Psoas muscle (tissue), 8 donors: ENCODE measurements around the gene INSRR. TPM values are rescaled to one million over a fixed set of nuclear protein-coding genes. Genes with fewer than 3 reads are reported as not detected.

Experiments used
- ATAC-seq, 4 donors: fragments of 200-7000 bp; cut with Tn5 transposase; one replicate each; pipeline ENCODE4 v1.9.1; 2020; ENCODE audit warnings: moderate library complexity in 3 of 4, mild to moderate bottlenecking in 2 of 4
- DNase-seq, 2 donors: peaks; one replicate each; pipeline ENCODE4 v3.0.0-alpha.2; 2020
- H3K27ac ChIP-seq: fragments of 200-600 bp; one replicate; pipeline ENCODE4 v1.8.0; 2022
- H3K27me3 ChIP-seq, 3 donors: fragments of 200-600 bp in 1 of 3; one replicate each; pipeline versions ENCODE4 v1.6.1 to v1.8.0; 2013 to 2022; ENCODE audit warnings: low read length in 2 of 3, mild to moderate bottlenecking in 2 of 3, moderate library complexity in 1 of 3; ENCODE audit not compliant: insufficient read depth in 3 of 3
- H3K36me3 ChIP-seq, 2 donors: fragments of 200-600 bp in 1 of 2; one replicate each; pipeline versions ENCODE4 v1.6.1 to v1.8.0; 2013 to 2022; ENCODE audit warnings: low read depth in 1 of 2, mild to moderate bottlenecking in 1 of 2, moderate library complexity in 1 of 2; ENCODE audit not compliant: insufficient read depth in 1 of 2
- H3K4me1 ChIP-seq: fragments of 200-600 bp; one replicate; pipeline ENCODE4 v1.8.0; 2022
- H3K4me3 ChIP-seq: fragments of 200-600 bp; one replicate; pipeline ENCODE4 v1.8.0; 2022; ENCODE audit warnings: mild to moderate bottlenecking
- H3K9me3 ChIP-seq: fragments of 200-600 bp; one replicate; pipeline ENCODE4 v1.8.0; 2022
- WGBS, 3 donors: extraction: QIAGEN DNeasy Blood & Tissue Kit; methylation state at CpG; one replicate each; pipeline versions ENCODE4 v1.1.6 to v1.1.7; 2013; 5-methylcytosine and 5-hydroxymethylcytosine counted together
- intact Hi-C, 2 donors: fragments of 100-400 bp; cut with DNase I; formaldehyde crosslinking; loops; one replicate each; pipeline versions ENCODE4 v1.11.0 to v1.14.2; 2022
- polyA plus RNA-seq, 3 donors: library from polyadenylated mRNA; stranded (reverse); fragments of 200-250 nt; gene quantifications; one replicate each; pipeline ENCODE4 v1.2.3, GENCODE V29; 2013
- total RNA-seq, 4 donors: library from RNA; stranded (reverse); fragmentation: NEBNext Ultra II Directional in 2 of 4; extraction: Animal tissue kit (Norgen Biotek cat#: 25700) in 2 of 4; gene quantifications; one replicate each; pipeline versions ENCODE4 v1.2.1 to v1.2.4, GENCODE V29; 2021 to 2023
- TF ChIP-seq, protein P1 (sequence below): fragments of 200-600 bp; IDR thresholded peaks from one replicate; pipeline ENCODE4 v1.8.0; 2022; ENCODE audit warnings: antibody characterized with exemption
- donor health status: healthy with polysubstance abuse.
- donor health status: DM: no; HTN: no; CAD: no; lungs with moderate emphysema.
- donor health status: Bipolar disorder and iron deficiency.
- donor health status: healthy.
- donor health status: DM: yes; HTN: yes; CAD: no.
- donor health status: DM: no; HTN: no; CAD: no.
- donor health status: DM: no; HTN: no; CAD: no.
- donor health status: DM: yes; HTN: yes; CAD: no.

INSRR gene
- total and polyA plus RNA-seq, 7 donors = under 0.01 to 0.07 TPM; not detected in 5

GRCh38 chr1:156804026-156804425, 54.9 kb downstream of the INSRR start:
- intact Hi-C loops = loop anchor here in 1 of 2 donors (2.0 kb wide), 1 partner anchor 29 kb away; no protein-coding TSS in a partner anchor
- WGBS, 3 donors = 63 to 77% (median 75%) methylated on average over 3 of the region's 3 CpGs
- peaks cover 53% of the 10 kb centered on the region for H3K4me1 ChIP-seq
- DNase-seq (no peak), ATAC-seq (no peak)
- no peaks in the 10 kb centered on the region for H3K27me3 ChIP-seq
- TF ChIP-seq, protein P1, sequence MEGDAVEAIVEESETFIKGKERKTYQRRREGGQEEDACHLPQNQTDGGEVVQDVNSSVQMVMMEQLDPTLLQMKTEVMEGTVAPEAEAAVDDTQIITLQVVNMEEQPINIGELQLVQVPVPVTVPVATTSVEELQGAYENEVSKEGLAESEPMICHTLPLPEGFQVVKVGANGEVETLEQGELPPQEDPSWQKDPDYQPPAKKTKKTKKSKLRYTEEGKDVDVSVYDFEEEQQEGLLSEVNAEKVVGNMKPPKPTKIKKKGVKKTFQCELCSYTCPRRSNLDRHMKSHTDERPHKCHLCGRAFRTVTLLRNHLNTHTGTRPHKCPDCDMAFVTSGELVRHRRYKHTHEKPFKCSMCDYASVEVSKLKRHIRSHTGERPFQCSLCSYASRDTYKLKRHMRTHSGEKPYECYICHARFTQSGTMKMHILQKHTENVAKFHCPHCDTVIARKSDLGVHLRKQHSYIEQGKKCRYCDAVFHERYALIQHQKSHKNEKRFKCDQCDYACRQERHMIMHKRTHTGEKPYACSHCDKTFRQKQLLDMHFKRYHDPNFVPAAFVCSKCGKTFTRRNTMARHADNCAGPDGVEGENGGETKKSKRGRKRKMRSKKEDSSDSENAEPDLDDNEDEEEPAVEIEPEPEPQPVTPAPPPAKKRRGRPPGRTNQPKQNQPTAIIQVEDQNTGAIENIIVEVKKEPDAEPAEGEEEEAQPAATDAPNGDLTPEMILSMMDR = no peak
- H3K4me3 ChIP-seq = no peak overlapping the region
- no peak overlapping the region for H3K27ac ChIP-seq
- no peaks in the 10 kb centered on the region for H3K9me3 ChIP-seq
- peaks cover 4 to 22% of the 10 kb centered on the region in 2 donors for H3K36me3 ChIP-seq

- DNase-seq (no peak), ATAC-seq (no peak)
- no peak overlapping the region for H3K27ac ChIP-seq
- no peaks in the 10 kb centered on the region for H3K9me3 ChIP-seq
- H3K4me3 ChIP-seq = no peak overlapping the region
- peaks cover 4 to 30% of the 10 kb centered on the region in 2 donors for H3K36me3 ChIP-seq
- no peaks in the 10 kb centered on the region for H3K27me3 ChIP-seq
- 71 to 77% (median 73%) methylated on average over 13 of the region's 13 CpGs for WGBS, 3 donors
- intact Hi-C loops = no loop called here
- H3K4me1 ChIP-seq = peaks cover 53% of the 10 kb centered on the region
- TF ChIP-seq, protein P1 = no peak
Observed at GRCh38 chr1:156803086-156803851, 55.6 kb downstream of the INSRR start.

GRCh38 chr1:156802421-156802935, 56.4 kb downstream of the INSRR start:
- Histone ChIP-seq H3K4me3 (no peak overlapping the region), H3K9me3 (no peaks in the 10 kb centered on the region), H3K4me1 (peaks cover 53% of the 10 kb centered on the region), H3K27ac (no peak overlapping the region), H3K27me3 (no peaks in the 10 kb centered on the region), H3K36me3 (peaks cover 4 to 38% of the 10 kb centered on the region in 2 donors)
- no peak for DNase-seq
- ATAC-seq = no peak
- 89 to 91% (median 90%) methylated on average over 8 of the region's 8 CpGs for WGBS, 3 donors
- TF ChIP-seq, protein P1 = no peak
- intact Hi-C loops = no loop called here

GRCh38 chr1:156801409-156802121, 57.4 kb downstream of the INSRR start:
- H3K27ac ChIP-seq = peak overlapping the region; percentile 57
- ATAC-seq = peak; percentile 49 to 72 (median 62)
- no peak overlapping the region for H3K4me3 ChIP-seq
- 35 to 48% (median 40%) methylated on average over 7 of the region's 7 CpGs for WGBS, 3 donors
- no peaks in the 10 kb centered on the region for H3K9me3 ChIP-seq
- TF ChIP-seq, protein P1 = peak; percentile 24
- intact Hi-C loops = no loop called here
- H3K27me3 ChIP-seq = no peaks in the 10 kb centered on the region
- peaks cover 49% of the 10 kb centered on the region for H3K4me1 ChIP-seq
- peaks cover 6 to 47% of the 10 kb centered on the region in 2 donors for H3K36me3 ChIP-seq
- peak in 1 of 2 donors; percentile 41 for DNase-seq
